ENCODE data around the gene CCDC39.

CCDC39 gene

DNA sequence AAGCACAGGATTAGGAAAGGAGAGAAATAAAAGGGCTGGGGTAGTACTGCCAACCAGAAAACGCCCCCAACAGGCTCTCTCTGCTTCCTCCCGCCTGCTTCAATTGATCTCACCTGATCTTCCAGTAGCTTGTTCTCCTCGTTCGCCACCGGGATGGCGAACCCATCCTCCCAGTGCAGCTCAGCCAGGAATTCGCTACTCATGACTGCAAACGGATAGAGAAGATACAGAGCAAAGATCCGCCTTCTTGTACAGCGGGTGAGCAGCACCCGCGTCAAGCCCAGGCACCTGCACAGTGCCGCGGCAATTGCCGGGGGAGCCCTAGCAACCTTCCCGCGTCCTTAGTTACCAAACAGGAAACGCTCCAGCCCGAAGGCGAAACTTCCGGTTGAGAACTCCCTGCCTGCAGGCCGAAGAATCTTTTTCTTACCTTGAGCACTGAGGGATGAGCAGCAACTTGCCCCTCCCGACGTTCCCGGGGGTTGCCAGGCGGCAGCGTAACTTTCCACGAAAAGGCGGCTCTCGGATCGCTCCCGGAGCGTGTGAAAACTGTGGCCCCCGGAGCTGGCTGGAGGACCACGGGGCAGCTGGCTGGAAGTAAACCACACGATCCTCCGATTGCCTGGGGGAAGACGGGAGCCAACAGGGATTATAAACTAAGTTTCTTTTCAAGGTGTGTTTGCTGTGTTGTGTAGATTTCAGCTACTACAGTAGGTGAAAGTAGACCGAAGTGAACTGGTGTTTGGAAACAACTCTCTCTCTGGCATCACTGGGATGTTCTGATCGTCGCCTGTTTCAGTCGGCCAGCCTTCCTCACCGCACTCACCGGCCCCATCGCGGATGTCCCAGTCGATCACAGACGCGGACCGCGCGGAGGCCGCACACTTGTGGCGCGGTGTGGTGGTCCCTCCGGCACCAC lies at the start of gene CCDC39:
CCDC39 (minus strand) TSS at position 312 of the 919 bp plus-strand sequence; CDS start at position 203, 109 bp downstream.
- DNase-seq: peak; percentile 73

DNA sequence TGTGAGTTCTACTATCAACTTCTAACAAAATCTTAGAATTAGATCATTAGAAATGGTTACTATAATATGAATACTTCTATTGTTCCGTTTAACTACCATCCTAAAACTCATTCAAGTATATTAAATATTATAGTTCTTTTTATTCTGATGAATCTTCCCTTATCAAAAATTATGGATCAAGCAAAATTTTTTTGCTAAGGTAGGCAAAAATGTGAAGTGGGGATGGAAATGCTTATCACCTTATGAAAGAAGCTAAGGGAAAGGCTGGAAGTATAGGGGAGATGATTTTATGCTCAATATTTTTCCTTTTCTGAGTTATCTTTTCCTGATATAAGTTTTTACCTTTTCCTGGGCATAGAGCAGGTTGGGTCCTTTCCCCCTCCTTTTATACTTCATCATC lies 40.7 kb upstream of the CCDC39 start:
- no peak for DNase-seq

DNA sequence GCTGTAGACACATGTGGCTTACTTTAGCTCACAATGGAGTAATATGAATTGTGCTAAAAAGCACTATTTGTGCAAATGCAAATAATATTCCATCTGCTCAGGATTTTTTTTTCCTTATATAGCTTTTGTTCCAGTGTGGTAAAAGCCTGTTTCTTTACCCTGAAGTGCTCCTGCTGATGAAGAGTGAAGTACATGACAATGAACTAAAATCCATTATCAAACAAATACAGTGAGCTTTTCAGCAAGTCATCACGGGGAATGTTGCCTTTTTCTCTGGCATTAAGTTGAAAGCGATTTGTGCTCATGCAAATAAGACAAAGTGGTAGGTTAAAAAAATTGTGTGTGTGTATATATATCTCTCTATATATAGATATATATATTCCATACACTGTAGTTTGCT lies 28.6 kb upstream of the CCDC39 start:
- DNase-seq: no peak

DNA sequence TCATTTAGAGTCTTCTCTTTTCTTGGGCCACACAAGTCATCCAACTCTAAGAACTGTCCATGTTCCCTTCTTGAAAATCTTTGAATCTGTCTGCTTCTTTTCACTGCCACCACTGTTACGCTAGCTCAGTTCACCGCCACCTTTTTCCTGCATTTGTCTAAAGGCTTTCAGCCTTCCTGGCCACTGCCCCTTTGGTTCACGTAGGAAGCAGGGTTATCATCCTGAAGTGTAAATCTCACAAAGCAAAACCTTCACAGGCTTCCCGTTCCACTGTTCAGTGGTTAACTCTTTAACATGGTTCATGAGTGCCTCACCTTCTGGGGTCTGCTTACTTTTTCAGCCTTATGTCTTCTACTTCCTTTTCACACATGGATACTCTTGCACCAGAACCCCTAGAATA lies 26.3 kb upstream of the CCDC39 start:
- DNase-seq: no peak

DNA sequence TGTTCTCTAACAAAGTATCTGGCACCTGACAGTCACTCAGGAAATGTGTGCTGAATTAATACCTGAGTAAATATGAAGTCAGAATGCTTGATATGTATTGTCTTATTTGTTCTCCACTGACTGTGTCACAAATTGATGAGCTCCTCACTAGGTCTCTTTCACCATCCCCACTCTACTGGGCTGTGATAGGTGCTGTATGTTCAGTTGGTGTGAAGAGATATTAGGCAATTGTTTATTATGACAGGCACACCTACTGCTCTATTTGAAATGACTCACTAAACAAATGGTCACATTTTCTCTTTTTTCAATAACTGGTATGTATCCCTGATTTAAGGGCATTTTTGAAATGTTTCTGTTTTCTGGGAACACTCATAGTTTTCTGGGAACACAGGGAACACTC lies 25.2 kb upstream of the CCDC39 start:
- no peak for DNase-seq

DNA sequence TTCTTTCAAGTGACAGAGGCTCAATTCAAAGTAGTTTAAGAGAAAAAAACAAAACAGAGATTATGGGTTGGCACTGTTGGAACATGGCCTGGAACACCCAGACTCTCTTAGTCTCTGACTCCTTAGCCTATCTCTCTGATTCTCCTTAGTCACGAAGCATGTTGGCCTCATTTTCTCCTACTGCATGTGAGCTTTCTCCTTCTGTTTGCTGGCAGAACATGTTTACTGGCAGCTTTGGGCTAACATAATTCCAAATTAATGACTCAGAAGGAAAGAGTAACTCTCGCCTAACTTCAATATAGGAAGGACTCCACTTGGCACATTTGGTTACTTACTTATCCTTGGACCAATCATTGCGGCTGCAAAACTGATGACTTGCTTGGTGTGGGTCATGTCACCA lies 21.7 kb upstream of the CCDC39 start:
- no peak for DNase-seq

DNA sequence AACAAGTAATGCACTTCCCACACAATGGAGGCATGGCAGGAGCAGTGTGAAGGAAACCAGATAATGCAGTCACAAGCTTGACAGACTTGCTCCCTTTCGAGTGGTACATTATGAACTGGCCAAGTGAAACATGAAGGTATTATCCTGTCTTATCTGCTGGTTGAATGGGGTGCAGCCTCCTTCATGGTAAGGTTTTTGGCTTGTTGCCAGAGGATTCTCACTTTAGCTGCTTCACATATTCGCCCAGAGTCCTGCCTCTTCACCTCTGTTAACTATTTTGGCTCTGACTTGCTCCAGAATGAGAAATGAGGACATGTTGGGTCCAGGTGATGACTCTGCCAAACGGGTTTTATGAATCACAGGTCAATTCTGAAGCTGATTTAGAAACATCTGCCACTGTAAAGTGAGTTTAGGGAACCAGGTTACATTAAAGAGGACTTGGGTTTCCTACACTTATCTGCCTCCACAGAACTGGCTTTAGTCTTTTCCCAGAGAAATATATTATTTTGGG lies 19.5 kb upstream of the CCDC39 start:
- DNase-seq: no peak

DNA sequence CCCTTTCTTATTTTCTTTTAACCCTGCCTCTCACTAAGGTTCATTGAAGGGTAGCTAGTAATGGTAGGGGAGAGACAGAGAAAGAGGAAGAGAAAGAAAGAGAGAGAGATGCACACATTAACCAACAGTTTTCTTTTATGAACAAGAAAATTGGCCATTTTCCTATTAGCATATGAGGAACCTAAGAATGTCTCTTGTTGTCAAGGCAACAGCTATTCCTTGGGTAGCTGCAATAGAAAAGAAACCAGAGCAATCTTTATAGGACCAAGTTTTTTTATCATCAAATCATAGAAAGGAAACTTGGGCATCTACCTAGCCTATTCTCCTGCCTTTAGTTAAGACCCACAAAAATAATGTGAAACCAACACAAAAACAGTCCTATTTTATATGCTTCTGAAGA lies 15.0 kb upstream of the CCDC39 start:
- no peak for DNase-seq

DNA sequence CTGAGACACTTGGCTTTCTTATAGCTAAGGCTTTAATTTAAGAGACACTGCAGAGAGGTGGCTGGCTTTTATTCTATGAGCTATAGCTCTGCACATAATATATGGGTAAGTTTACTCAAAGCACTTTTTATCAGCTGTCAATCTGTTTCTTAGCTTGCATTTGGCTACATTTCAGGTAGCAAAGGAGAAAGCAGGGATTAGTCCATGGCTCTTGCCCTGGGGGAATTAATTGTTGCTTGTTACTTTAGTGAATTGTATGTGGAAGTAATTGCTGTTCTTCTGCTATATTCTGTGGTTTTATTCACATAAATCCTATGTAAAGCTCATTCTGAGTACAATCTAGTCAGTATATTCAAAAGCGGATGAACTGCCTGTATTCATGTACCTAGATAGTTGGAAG lies 14.4 kb upstream of the CCDC39 start:
- no peak for DNase-seq

DNA sequence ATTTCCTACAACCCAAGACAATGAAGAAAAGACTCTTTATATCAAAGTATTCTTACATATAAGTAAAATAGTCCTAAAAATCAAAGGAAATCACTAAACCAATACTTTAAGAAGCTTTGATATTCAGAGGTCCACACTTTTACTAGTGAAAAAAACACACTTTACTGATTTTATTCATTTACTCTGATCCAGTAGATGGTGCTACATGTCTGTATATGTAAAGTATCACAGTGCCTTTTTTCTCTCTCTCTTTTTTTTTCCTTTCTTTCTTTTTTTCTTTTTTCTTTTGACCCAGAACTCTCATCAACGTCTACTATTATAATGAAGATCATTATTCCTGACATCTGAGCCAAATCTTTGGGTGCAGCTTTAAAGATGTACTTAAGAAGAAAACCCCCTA lies 10.8 kb upstream of the CCDC39 start:
- no peak for DNase-seq

DNA sequence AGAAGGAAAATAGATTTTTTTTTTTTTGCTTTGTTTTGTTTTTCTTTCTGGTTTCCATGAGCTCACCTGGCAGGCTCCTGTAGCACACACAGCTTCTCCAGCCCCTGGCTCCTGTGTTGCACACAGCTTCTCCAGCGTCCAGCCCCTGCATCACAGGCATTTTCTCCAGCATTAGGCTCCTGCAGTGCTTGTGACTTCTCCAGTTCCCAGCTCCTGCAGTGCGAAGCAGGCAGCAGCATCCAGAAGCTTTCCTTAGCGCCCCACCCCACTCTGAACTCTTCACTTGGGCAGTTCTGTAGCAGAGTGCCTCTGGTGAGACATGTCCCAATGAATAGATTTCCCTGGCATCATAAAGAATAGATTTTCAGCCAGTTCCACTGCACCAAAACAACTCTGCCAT lies 5.5 kb upstream of the CCDC39 start:
- no peak for DNase-seq

DNA sequence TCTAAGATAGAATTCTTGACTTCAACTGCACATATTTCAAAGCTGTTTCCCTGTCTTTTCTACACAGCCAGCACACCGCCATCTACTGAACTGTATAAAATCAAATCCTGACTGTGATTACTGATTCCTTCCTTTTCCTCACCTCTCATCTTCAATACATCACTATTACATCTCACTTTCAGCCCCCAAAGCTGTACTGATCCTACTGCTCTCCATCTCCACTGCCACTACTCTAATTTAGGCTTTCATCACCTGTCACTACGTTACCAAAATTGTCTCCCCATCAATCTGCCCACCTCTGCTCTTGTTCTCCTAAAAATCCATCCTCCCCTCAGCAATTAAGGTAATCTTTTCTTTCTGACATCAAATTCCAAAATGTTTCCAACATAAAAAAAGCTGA lies 4.5 kb upstream of the CCDC39 start:
- DNase-seq: no peak

DNA sequence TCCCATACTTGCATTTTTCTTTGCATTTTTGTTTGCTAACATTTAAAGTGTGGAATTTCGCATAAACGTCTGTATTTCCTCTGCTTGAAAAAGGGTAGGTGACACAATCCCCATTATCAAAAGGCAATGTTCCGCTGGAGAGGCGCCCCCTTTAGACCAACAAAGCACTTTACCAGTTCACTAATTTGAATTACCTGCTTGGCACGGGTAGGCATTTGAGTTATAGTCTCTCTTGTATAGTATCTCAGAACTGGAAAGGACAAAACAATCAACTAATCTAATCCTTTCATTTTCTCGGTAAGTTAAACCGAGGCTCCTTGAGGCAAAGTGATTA lies 775 bp upstream of the CCDC39 start:
- DNase-seq: peak; percentile 33

DNA sequence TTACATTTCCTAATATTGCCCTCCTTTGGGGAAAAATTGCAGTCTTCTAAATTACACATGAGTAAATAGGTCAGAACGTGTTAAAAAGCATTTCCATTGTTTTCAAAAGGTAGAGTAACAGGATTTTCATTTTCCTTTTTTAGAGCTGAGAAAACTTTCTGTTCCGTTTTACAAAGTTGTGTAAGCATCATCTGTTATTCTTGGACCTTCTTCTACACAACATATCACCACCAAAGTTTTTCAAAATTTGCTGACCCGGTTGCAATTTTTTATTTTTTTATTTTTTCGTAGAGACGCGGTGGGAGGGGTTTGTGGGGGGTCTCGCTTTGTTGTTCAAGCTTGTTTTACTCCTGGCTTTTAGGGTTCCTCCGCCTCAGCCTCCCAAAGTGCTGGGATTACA lies 1.1 kb downstream of the CCDC39 start:
- DNase-seq: no peak

DNA sequence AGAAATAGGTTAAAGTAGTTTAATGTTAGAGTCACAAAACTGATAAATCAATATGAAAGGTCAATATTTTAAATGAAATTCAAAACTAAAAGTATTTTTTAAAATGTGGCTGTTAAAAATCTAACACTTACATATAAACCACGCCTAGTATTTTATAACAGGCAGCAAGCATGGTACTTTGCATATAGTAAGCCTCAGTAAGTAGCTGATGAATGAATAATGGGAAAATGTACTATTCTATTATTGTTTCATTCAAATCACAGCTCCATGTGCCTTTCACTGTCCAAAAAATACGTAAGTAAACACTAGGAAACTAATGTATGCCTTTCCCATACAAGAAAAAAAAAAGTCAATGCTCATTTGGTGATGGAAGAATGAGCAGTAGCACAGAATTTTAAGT lies 17.8 kb downstream of the CCDC39 start:
- DNase-seq: no peak

DNA sequence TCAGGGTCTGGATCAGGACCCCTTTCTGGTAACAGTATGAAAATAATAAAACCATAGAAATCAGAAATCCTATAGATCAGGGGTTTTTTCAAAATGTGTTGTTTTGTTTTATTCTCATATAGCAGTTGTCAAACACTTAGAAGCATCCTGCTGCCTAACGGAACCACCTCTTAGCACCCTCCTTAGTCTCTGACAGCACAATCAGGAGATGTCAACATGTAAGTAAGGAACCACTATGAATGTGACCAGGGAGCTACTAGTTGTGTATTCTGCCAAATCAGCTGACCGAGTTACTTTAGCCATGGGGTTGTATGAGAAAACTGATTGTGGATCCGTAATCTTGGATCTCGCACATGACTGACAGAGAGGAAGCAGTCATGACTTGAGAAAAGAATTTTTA lies 22.2 kb downstream of the CCDC39 start:
- DNase-seq: no peak

DNA sequence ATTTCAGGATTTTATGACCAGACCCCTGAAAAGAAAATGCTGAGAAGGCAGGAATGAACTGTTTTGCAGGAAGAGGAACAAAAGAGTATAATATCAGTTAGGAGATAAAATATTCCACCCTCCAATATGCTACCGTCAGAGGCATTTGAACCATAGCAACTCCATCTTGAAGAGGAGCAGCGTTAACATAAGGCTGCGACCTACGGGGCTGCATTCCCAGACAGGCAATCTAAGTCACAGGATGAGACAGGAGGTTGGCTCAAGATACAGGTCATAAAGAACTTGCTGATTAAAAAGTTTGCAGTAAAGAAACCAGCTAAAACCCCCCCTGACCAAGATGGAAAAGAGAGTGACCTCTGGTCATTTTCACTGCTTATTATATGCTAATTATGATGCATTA lies 22.9 kb downstream of the CCDC39 start:
- DNase-seq: no peak

DNA sequence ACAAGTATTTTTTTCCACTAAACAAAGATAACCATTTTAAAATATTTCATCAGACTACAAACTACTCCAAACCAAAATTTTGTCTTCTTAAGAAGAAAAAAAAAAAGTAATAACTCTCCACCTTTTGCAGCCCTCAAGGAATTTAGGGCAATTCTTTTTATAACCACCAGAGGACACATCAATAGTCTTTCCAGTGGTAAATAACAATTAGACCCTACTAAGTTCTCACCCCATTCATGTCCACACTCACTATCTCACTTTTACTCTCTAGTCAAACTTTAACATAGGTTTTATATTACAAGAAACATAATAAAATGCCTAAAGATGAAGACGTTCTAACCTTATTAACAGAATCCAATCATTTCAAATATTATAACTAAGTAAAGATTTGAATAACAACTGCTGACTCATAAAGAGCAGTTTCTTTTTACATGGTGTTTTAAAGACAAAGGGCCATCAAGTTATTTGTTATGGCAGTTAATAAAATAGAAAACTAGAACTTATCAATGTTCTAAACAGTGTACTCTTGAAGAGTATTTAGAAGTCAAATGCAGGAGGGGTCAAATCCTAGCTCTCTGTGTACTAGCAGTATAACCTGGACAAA lies 33.0 kb downstream of the CCDC39 start:
- no peak for DNase-seq

DNA sequence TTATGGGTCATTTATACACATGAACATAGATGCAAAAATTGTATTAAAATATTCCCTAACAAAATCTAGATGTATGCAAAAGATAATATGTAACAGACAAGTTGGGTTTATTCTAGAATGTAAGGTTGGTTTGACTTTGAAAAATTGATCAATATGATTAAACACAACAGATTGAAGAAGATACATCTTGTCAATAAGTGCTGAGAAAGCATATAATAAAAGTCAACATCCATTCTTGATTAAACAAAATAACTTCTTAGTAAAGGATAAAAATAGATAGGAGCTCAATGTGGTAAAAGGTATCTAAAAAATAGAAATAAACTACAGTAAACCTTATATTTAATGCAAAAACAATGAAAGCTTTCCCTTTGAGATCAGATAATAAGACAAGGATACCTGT lies 38.3 kb downstream of the CCDC39 start:
- no peak for DNase-seq

DNA sequence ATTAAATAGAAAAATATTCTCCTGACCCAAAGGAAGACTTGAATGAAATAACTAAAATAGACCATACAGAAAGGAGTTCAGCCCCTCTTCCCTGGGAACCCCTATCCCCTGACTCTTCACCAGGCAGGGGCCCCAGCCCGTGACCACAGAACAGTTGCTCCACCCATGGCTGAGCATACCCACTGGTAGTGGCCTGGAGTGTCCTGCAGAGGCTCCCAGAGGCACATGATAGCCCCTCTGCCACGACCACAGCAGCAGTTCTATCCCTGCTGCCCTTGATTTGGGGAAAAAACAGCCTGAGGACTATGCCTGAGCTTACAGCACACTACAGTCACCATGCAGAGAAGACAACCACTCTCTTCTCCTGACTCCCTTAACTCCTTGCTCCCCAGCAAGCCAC lies 45.6 kb downstream of the CCDC39 start:
- DNase-seq: no peak

DNA sequence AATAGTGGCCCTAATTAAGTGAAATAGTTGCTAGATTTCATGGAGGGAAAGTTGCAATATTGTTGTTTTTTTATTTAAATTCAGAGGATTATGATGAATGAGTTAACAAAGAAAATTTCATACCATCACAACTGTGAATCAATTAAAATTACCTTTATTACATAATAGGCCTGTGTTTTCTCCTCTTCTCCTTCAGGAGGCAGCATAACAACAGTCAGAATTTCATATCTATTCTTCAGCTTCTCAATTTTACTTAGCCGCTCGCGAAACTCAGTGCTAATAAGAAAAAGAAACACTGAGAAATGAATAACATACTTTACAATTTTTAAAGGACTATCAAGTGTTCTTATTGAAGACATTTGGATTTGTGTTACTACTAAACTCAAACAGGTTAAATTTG lies 48.0 kb downstream of the CCDC39 start:
- no peak for DNase-seq

DNA sequence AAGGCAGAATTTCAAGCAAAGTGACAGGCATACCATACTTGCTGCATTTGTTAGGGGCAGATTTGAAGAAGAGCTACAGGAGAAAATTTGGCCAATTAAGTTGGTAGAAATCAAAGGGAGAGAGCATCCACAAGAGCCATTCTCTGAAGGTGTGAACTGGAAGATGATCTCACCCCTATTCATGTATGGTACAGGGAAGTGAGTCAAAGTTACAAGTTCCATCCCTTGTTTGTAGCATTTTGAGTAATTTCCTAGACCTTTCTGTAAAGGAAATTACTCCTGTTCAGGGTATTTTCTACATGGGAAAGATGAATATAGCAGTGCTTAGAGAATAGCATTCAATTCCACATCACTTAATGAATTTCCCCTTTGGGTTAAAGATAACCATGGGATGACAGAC lies 48.9 kb downstream of the CCDC39 start:
- no peak for DNase-seq

DNA sequence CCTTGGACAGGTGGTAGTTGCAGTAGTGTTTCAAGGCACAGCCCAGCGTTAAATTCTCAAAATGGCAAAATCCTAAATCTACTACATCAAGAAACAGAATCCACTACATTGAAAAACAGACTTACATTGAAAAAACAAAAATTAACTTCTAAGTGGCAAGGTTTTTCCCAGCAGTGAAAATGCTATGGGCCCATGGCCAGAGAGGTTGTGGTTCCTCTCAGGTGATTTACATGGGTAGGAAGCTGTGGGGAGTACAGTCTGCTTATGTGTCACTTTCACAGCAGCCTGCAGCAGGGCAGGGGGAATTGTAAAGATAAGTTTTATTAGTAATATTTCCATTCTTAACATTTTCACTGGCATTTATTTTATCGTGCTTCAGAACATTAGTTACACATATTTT lies 52.4 kb downstream of the CCDC39 start:
- no peak for DNase-seq

DNA sequence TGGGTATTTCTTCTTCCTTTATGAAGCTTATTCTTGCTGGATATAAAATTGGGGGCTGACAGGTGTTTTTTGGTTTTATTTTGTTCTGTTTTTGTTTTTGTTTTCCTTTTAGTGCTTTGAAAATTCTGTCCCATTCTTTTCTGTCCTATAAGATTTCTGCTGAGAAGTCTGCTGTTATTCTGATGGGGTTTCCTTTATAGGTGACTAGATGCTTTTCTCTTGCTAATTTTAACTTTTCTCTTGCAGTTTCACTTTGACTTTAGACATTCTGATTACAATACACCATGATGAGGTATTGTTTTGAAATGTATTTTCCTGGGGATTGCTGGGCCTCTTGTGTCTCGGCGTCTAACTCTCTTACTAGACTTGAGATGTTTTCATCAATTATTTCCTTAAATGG lies 54.6 kb downstream of the CCDC39 start:
- no peak for DNase-seq

DNA sequence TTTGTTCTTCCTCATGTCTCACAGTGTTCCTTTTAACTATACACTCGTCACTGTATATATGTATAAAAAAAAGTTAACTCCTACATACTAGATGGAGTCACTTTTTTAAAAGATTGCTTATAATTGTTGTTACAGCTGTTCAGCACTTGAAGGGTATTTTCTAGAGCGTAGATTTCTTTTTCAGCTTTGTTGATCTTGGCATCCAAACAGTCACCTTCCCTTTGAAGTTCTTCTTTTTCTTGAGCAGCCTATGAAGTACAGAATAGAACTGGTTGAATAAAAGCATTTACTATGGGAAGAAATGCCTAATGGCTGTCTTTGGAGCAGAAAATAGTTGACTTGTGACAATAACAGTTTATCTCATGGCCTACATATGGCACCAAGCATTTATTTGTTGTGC lies 59.6 kb downstream of the CCDC39 start:
- no peak for DNase-seq
